ENCODE measurements around the gene ARHGEF35.
"Not testable (repeated sequence)": the region's sequence is repeated elsewhere in the genome, so short reads cannot be mapped to it uniquely, and the experiment has no call there.

ARHGEF35 gene

DNA sequence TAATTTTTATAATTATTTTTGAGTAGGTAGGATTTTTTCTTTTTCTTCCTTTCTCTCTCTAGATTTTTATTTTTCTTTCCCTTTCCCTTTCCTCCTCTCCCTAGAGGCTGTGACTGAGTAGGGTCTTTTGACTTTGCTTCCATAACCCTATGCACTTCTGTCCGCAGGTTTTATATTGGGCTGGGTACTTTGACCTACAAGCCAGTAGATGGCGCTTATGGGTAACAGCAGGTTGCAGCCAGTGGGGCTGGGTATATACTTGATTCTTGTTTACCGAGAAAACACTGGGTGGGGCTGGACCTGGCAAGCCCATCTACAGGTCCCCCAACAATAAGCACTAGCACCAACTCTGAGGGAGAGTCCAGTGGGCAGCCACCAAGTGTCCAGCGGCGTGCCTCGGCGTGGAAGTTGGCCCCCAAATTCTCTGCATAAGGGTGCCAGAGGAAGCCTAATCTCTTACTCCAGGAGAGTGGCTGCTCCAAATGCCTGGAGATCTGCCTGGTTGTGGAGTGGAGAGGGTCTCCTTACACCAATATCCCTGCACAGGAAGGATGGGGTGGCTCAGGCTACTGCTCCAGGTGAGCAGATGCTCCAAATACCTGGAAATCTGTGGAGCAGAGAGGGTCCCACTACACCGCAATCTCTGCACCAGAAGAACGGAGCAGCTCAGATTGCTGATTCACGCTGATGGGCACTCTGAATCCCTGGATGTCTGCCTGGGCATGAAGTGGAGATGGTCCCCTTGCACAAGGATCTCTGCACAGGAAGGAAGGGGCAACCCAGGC is 17.1 kb downstream of the ARHGEF35 start:
- peak; percentile 55 for DNase-seq

- DNase-seq, result no peak
Observed at GRCh38 chr7:144174613-144175012, 21.0 kb downstream of the ARHGEF35 start.

- not testable (repeated sequence) for DNase-seq
Observed at GRCh38 chr7:144171594-144172350, 23.9 kb downstream of the ARHGEF35 start.

DNA sequence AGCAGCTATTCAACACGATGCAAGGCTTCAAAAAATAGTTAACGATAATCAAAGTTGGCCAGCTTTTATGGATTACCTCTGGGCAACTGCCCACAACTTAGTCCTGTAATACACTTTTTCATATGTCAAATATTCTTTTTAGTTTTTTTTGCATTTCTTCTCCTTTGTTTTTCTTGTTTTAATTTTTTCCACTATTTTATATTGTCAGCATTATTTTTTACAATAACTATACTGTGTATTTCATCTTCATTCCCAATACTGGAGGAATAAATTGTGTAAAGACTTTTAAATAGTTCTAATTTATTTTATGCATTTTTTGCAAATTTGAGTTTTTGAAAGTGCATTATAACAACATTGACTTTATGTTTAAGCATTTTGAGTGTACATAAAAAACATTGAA is 30.8 kb downstream of the ARHGEF35 start:
- DNase-seq, result no peak

- DNase-seq, result no peak
Observed at GRCh38 chr7:144158861-144159260, 36.8 kb downstream of the ARHGEF35 start.

DNA sequence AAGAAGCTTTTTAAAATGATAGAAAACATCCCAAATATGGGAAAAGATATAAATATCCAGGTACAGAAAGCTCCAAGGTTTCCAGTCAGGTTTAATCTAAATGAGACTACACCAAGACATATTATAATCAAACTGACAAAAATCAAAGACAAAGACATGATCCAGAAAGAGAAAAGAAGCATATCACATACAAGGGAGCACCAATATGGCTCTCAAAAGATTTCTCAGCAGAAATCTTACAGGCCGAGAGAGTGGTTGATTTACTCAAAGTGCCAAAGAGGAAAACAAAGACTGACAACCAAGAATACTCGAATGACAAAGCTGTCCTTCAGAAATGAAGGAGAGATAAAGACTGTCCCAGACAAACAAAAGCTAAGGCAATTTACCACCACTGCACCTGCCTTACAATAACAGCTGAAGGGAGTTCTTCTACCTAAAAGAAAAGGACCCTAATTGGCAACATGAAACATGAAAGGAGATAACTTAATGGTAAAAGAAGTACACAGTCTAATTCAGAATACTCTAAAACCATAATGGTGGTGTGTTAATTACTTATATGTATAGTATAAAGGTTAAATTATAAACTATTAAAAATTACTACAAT is 47.3 kb downstream of the ARHGEF35 start:
- no peak for DNase-seq

DNA sequence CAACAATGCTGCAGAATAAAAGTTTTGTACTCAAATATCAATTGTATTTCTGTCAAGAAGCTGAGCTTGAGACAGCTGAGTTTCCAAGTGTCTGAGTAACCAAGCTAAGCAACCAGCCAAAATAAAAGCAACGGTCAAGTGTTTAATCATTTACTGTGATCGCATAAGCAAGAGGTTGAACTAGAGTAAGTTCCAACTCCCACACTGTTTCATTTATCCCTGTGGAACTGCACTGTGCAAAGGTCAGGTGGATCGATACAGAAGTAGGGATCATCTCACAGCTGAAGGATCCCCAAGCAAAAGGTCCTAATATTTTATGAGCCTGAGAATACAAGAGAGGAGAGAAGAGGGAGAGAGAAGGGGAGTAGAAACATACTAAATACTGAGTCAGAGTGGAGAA is 51.2 kb downstream of the ARHGEF35 start:
- DNase-seq, result no peak

DNA sequence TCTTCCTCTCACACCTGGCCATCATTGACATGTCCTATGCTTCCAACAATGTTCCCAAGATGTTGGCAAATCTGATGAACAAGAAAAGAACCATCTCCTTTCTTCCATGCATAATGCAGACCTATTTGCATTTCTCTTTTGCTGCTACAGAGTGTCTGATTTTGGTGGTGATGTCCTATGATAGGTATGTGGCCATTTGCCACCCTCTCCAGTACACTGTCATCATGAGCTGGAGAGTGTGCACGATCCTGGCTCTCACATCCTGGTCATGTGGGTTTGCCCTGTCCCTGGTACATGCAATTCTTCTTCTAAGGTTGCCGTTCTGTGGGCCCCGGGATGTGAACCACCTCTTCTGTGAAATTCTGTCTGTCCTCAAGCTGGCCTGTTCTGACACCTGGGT is 53.4 kb downstream of the ARHGEF35 start:
- DNase-seq, result no peak

GRCh38 chr7:144137501-144137900 is 58.1 kb downstream of the ARHGEF35 start:
- DNase-seq, result no peak

Measured in hematopoietic multipotent progenitor cell treated with erythropoietin and hydrocortisone succinate and interleukin-3 and kit ligand, for 6 days (in vitro differentiated cells).